Germinal center (tissue), 1 donor: Measurements from ENCODE around the gene C3orf70.

Source experiments
- DNase-seq: peaks from one replicate; pipeline ENCODE4 v3.0.0; 2012; ENCODE audit warnings: mixed read lengths, low spot score

Gene C3orf70

DNA sequence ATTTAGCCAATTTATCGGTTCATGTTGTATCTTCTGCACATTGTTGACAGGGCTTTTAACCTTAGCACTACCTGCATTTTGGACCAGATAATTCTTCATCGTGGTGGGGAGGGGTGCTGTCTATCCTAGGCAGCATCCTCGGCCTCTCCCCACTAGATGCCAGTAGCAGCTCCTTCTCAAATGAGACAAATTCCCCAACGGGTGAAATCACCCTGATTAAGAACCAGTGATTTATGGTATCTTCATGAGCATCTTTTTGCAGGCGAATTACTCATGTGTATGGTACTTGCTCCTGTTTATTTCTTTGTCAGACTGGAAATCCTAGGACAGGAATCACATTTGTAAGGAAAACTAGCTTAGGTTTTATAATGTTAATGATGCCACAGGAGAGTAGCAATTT lies 68.0 kb downstream of the C3orf70 start:
- no peak for DNase-seq

- no peak for DNase-seq
These were observed 68.5 kb downstream of the C3orf70 start for GRCh38 chr3:185084402-185084801.

- DNase-seq, result no peak
These were observed 70.0 kb downstream of the C3orf70 start for GRCh38 chr3:185082829-185083228.

GRCh38 chr3:185082149-185082548 lies 70.7 kb downstream of the C3orf70 start:
- no peak for DNase-seq

DNA sequence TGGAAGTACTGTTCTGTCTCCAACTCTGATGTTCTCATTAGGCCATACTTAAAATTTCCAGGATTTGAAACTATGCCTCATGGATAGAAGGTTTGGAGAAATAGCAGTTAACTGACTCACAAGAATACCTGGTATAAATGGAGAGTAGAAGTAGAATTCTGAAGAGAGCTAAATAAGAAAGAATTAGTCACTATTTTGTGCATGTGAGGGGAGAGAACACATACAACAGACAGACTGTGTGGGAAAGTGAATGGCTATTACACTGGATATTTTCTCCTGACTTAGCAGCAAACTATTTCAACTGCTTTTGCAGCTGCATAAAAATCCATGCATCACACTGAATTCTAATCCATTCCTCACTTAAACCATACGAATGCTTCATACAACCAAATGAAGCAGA lies 71.3 kb downstream of the C3orf70 start:
- DNase-seq, result no peak

DNA sequence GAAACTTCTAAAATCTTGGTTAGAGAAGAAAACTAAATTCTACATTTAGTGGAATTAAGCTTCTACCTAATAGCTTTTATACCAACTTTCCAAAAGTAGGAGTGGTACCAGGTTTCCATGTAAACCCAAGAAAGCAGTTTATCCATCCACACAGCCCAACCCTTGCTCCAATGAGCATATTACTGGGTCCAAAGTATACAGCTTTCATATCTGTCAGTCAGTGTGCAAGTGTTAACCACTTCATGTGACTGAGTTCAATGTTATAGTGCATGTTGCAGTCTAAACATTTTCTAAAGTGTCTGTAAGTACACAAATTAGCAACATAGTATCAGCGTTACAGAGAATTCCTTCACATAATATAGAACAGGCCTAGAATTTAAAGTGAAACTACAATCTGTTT lies 73.2 kb downstream of the C3orf70 start:
- no peak for DNase-seq

DNA sequence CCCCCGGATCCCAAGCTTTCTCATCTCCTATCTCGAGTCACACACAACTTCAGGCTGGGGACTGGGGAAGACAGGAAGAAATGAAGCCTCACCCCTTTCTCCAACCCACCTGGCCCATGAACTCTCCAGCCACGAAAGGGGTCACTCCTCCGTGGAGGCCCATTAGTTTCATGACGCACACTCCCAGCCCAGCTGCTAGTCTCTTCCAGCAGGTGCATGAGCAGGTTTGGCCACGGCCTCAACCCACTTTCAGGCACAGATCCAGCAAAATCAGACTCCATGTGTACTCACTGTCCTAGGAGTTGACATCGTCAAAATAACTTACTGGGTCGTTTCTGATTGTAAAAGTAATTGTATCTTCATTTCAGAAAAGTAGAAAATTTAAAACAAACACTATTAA lies 76.6 kb downstream of the C3orf70 start:
- DNase-seq, result no peak

- no peak for DNase-seq
These were observed 77.3 kb downstream of the C3orf70 start for GRCh38 chr3:185075547-185075946.

GRCh38 chr3:185071287-185071800 lies 81.5 kb downstream of the C3orf70 start:
- no peak for DNase-seq

- DNase-seq, result no peak
These were observed 82.2 kb downstream of the C3orf70 start for GRCh38 chr3:185070491-185071286.

- DNase-seq, result no peak
These were observed 83.5 kb downstream of the C3orf70 start for GRCh38 chr3:185069037-185070030.

DNA sequence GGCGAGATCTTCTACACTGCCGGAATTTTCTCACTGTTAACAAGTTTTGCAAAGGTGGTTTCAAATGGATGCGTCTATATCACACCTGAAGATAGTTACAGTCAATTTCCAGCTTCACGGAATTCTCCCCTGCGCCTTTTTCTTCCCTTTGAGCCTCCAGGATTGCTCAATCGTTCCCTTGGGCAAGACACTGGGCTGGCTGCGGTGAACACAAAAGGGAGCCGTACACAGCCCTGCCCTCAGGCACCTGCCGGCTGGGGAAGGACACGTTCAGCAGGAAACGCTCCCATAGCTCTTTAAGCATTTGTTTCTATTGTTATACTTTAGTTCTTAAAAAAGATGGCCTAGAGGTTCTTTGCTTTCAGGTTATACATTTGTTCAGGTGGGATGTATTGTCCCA lies 85.7 kb downstream of the C3orf70 start:
- DNase-seq, result no peak

GRCh38 chr3:185066251-185066650 lies 86.6 kb downstream of the C3orf70 start:
- no peak for DNase-seq

- no peak for DNase-seq
These were observed 87.8 kb downstream of the C3orf70 start for GRCh38 chr3:185065059-185065458.

DNA sequence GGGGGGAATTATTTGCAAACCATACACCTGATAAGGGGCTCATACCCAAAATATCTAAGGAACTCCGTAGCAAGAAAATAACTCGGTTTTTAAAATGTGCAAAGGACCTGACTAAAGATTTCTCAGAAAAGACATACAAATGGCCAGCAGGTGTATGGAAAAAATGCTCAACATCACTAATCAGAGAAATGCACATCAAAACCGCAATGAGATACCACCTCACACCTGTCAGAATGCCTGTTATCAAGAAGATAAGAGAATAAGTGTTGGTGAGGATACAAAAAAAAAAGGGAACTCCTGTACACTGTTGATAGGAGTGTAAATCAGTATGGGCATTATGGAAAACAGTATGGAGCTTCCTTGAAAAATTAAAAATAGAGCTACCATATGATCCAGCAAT lies 89.4 kb downstream of the C3orf70 start:
- DNase-seq, result no peak

DNA sequence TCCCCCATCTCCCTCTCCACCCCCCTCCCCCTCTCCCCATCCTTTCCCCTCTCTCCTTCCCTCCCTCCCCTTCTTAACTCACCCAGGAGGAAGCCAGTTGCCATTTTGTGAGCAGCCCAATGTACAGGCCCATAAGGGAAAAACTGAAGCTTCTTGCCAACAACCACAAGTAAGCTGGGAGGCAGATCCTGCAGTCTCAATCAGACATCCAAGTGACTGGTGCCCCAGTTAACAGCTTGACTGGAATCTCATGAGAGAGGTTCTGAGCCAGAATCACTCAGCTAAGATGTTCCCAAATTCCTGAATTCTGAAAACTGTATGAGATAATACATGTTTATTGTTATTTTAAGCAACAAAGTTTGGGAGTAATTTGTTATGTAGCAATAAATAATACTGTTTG lies 90.7 kb downstream of the C3orf70 start:
- DNase-seq, result no peak

DNA sequence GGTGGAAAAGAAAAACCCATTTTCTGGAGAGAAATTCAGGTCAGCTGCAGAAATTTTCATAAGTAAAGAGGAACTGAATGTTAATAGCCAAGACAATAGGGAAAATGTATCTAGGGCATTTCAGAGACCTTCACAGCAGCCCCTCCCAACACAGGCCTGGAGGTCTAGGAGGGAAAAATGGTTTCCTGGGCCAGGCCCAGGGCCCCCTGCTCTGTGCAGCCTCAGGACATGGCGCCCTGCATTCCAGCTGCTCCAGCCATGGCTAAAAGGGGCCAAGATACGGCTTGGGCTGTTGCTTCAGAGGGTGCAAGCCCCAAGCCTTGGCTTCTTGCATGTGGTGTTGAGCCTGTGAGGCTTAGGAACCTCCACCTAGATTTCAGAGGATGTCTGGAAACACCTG lies 92.2 kb downstream of the C3orf70 start:
- DNase-seq, result no peak

DNA sequence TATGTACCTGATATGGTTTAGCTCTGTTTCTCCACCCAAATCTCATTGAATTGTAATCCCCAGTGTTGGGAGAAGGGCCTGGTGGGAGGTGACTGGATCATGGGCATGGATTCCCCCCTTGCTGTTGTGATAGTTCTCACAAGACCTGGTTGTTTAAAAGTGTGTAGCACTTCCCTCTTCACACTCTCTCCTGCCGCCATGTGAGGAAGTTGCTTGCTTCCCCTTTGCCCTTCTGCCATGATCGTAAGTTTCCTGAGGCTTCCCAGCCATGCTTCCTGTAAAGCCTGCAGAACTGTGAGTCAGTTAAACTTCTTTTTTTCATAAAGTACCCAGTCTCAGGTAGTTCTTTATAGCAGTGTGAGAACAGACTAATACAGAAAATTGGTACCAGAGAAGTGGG lies 93.1 kb downstream of the C3orf70 start:
- DNase-seq, result no peak

DNA sequence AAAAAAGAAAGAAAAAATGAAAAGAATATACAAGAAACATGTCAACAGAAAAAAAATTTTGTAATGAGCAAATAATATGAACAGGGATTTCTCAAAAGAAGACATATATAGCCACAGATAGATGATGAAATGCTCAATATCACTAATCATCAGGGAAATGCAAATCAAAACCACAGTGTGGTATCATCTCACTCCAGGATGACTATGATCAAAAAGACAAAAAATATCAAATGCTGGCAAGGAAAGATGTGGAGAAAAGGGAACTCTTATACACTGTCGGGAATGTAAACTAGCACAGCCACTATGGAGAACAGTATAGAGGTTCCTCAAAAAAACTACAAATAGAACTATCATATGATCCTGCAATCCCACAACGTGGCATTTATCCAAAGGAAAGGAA lies 94.1 kb downstream of the C3orf70 start:
- DNase-seq, result no peak

GRCh38 chr3:185057829-185058228 lies 95.0 kb downstream of the C3orf70 start:
- no peak for DNase-seq

- no peak for DNase-seq
These were observed 96.0 kb downstream of the C3orf70 start for GRCh38 chr3:185056908-185057307.

DNA sequence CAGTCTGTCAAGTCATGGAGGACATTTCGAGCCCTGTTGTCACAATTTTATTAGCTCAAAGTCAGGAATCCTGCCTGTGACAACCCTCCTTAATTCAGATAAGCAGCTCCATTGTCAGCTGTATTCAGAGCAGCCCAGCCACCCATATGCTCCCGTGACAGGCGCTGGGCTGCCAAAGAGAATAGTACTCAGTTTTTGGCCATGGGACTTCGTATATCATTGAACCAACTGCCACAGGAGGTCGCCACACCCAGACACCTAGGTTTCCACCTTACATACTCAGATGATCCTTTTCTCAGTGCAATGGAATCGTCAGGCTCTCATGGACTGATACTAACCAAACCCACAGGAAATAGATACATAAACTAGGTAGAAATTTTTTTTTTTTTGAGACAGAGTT lies 100.2 kb downstream of the C3orf70 start:
- no peak for DNase-seq

GRCh38 chr3:185051801-185052200 lies 101.1 kb downstream of the C3orf70 start:
- no peak for DNase-seq
